GM18517 (cell line): ENCODE measurements around the gene LMO1.

Source experiments
- ATAC-seq: cut with Tn5 transposase; IDR thresholded peaks from one replicate; pipeline ENCODE4 v1.9.1; 2021; ENCODE audit warnings: mild to moderate bottlenecking, moderate library complexity; ENCODE audit not compliant: unreplicated experiment

The LMO1 gene

DNA sequence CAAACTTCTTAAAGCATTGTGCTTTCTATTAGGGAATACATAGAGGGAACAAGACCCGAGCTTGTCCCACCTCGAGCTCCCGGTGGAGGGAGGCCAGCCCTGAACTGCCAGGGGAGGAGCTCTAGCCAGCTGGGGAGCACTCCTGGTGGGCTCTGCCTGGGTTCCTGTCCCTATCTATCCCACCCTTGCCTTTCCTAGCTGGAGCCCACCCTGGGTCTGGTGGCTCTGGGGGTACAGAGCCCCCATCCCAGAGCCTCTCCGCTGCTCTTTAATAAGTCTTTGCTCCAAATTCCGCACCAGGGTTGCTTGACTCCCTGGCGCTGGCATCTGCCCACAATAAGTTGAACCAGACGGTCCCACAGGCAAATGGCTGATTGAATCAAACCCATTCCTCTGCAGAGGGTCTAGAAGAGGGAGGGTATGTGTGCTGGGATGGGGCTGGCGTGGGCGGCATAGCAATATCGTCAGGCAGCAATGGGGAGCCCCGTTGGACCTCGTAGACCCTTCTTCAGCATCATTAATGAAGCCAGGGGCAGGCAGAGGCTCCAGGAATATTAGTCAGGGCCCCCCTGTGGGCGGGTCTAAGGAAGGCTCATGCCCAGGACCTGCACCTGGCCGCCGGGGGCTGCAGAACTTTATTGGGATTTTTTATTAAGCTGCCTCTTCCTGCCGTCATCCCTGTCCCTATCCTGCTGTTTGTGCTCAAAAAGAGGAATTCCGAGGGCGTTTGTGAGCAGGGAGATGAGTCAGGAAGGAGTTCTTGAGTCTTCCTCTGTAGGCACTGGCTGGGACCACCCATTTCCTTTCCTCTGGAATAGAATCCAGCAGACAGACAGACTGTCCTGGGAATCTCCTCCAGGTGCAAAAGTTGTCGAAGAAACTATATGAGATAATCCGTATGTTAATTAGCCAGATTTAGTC, 56.3 kb downstream of the LMO1 start:
- ATAC-seq: no peak

DNA sequence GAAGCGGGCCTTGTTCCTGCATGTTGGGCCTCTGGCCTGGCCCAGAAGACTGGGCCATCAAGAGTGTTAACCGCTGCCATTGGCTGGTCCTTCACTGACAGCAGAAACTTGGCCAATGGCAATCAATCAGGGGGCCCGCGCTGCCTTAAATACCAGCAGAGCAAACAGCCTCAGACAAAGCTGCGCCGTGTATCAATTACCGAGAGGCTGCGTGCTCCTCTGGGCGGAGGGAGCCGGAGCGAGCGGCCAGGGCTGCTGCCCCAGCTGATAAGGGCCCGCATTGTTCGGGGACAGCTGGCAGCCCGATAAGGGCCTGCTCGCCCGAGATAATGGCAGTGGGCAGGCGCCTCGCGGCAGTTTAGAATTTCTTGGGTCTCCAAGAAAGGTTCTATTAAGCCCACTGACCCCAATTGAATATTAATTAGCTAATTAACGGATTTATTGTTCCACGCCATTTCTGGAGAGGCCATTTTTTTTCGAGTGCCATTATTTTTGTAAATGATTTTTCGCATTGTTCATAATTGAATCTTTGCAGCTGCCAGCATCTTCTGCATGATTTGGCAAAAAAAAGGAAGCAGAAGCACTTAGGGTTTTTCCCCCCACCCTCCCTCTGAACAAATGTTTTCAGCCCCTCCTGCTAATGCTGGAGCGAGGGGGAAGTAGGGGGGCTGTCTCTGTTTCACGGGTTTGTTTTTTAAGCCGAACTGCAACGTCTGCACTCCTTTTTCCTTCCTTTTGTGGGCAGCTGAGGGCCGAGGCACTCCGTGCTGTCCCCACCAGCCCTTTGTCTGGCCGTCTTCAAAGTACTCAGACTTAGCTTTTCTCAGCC, 57.2 kb downstream of the LMO1 start:
- ATAC-seq: no peak

DNA sequence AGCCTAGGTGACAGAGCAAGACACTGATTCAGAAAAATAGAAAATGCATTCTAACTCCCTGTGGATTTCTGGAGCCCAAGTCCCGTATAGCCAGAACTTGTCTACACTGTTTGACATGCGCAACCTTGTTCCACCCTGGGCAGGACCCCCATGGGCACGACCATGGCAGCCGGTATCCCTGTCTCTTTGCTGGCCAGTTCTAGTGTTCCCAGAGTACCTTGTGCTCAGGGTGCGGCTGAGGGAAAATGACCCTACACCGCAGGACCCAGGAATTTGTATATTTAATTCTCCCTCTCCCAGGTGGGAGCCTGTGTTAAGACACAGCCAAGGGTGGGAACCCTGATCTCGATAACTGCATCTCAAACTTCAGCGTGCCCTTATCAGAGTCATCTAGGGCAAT, 58.1 kb downstream of the LMO1 start:
- no peak for ATAC-seq

DNA sequence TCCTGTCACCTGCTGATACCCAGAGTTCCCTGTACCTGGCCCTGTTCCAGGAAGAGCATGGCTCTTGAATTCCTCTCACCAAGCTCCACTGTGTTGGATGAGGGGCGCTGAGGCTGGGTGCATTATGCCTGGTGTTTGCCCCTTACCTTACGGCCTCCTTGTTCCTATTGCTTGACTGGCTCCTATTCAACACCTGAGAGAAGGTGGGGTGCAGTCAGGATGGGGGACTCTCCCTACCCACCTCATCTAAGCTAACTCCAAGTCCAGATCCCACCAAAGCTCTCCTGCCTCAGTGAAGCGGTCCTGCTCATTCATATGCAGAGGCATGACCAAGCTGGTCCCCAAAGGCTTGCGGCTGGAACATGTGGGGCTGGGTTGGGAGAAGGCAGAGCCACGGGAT, 59.1 kb downstream of the LMO1 start:
- no peak for ATAC-seq

DNA sequence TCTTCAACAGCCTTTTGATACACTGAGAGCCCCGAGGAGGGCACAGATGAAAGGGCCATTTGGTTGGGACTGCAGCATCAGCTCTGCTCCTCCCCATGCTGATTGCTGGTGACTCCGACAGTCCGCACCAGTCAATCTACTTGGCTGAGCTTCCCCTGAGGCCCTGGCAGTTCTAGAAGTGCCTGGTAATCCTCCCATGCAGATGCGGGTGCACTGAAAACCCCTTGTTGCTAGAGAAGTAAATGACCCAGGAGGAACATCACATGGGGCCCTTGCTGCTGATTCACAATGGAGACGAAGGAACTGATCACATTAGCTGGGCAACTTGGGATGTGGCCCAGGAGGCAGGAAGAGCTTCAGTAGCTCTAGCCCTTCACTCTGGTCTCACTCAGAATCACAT, 59.7 kb downstream of the LMO1 start:
- no peak for ATAC-seq

DNA sequence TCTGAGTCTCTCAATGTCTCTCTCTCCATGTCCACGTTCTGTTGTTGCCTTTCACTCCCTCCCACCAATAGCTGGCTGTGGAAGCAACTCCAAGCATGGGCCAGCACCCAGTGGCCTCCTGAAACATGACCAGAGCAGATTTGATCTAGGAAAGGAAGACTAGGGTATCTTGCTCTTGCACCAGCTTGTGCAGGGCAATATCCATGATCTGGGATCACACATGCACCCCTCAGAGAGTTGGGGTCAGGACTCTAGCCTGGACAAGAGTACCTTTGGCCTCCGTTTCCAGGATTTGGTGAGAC, 60.3 kb downstream of the LMO1 start:
- ATAC-seq: no peak

DNA sequence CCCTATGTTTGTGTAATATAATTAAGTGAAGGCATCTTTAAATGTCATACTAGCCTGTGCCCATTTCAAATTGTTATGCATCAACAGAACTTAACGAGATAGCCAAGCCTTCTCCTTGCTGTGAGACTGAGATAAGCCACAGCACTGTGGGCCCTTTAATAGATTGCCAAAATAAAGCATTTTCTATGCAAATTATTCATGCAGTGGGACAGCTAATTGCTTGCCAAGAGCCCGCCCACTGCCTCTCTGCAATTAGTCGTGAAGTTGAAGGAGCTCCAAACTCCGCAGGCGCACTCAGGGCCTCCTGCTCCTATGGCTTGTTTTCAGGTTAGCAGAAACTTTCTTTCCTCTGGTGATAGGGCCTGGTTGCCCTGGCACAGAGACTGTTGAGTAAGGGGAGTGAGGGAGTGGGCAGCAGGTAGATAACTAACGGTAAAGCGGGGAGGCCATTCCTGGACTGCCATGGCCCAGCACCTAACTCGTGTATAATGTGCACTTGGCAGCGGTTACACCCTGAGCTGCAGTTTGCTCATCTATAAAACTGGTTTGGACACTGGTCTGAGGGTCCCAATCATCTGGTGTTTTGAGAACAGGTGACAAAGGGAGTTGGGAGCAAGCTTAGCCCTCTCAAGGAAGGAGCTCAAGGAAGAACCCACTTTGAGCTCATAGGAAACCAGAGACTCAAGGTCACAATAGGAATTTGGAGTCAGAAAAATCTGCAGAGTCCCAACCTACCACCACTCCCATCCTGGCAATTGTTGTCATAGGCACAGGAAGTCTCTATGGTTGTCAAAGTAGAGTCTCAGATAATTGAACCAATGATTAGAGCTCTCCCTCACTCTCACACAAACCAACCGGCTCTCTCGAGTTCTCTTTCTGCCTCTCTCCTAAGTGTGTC, 60.9 kb downstream of the LMO1 start:
- ATAC-seq: no peak

DNA sequence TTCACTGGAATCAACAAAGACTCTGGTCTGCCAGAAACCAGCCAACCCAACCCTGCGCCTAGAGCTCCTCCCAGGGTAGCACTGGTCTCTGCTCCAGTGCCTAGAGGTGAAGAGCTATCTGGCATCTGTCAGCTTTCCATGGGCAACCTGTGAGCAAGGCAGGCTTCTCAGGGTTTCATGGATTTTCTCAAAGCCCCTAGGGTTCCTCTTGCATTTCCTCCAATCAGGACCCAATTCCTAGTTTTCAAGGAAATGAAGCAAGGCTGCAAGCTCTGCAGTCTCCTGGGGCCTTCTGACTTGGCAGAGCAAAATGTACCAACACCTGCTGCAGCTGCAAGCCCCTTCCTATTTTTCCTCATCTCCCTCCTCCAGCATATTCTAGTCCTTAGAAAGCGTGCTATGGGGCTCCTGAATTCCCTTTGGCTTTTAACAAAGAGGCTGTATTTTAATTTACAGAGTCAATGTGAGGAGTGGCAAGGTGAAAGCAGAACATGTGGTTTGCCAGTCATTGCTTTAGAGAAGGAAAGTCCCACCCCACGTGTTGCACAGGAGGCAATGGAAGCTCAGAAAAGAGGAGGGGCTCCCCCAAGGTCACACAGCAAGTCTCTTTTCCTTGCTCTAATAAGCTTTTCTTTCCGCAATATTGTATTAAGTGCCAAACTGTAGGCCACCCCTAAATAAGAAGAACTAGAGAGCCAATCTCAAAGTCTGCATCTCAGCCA, 61.9 kb downstream of the LMO1 start:
- peak; percentile 64 for ATAC-seq

DNA sequence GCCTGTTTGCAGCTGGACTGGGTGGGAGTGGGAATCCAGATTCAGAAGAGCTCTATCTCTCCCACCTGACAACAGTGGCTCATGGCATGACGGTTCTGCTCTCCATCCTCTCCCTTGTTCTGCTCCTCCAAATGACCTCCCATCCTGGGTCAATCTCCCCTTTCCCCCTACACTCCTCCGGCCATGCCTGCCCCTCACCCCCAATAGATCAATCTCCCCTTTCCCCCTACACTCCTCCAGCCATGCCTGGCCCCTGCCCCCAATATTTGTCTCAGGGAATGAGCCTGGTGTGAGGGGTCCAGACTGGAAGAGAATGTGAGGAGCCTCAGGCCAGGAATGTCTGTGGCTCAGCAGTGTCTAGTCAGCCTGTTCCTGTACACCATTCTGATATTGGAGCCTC, 64.0 kb downstream of the LMO1 start:
- no peak for ATAC-seq

DNA sequence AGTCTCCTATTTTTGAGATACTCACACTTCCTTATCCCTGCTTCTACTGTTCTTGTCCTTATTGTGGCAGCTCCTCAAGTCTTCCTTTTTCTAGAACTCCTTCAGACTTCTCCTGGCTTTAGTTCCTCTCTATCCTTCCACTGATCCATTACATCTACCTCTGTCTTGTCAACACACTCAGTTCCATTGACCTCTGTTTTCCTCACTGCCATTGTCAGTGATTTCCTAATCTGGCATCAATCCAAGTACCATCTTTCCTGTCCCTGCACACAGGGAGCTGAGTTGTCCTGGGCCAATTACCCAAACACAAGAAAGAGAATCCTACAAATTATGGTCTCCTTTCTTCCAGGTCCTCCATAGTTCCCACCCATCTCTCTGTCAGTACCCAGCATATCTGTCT, 66.9 kb downstream of the LMO1 start:
- no peak for ATAC-seq

DNA sequence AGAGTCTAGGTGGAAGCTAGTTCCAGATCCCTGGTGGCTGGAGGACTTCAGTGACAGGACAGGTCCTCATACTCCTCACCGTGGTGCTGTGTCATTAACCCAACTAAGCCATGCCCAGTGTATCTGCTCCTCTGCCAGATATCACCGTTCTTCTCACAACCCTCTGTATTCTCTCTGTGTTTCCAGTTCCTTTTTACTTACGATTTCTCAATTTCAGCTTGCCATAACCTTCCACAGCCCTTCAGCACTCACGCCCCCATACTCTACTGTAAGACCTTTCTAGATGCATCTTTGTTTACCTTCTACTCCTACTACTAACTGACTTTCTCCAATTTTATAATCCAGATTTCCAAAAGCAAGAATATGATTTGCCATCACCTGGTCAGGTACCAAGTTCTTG, 68.7 kb downstream of the LMO1 start:
- ATAC-seq: no peak

DNA sequence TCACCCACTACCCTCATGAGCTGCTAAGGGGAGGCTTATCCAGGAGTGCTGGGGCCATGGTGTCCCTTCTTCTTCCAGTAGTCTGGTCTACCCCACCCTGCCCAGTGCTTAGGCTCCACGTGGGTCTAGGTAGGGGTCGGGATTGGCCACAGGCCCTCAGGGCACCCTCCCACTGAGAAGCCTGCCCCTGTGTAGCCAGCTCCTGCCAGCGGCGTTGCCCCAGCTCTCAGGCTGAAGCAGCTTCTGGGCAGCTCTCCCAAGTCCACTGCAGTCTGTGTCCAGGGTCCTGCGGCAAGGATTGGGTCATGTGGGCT, 70.8 kb downstream of the LMO1 start:
- no peak for ATAC-seq

DNA sequence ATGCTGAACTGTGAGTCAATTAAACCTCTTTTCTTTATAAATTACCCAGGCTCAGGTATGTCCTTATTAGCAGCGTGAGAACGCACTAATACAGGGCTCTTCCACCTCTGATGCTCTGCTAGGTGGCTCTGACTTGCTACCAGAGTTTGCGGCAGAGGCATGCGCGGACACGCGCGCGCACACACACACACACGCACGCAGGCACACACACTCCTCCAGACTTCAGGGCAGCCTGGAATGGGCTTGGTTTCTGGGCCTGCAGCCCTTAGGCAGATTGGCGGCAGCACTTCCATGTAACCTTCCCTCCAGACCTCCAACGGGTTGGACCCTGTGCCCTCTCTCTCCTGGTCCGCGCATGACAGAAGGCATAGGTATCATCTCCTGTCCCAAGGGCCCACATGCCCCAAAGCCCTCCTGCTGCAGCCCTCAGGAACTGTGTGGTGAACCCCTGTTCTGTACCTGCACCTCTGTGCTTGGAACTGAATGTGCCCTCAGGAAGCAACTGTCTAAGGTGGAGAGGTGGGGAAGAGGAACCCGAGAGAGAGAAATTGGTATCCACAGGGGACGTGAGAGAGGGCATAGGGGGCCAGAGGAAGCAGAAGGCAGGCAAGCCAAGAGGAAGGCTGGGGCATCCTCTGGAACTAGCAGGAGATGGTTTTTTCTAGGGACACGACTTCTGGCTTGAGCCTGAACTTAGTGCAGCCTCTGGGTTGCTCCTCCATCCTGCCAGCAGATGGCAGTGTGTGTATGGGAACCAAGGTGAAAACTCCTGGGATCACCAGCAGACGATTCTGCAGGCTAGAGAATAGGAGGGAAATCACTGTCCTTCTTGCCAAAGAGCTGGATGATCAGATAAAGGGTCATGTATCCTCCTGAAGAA, 71.4 kb downstream of the LMO1 start:
- no peak for ATAC-seq

DNA sequence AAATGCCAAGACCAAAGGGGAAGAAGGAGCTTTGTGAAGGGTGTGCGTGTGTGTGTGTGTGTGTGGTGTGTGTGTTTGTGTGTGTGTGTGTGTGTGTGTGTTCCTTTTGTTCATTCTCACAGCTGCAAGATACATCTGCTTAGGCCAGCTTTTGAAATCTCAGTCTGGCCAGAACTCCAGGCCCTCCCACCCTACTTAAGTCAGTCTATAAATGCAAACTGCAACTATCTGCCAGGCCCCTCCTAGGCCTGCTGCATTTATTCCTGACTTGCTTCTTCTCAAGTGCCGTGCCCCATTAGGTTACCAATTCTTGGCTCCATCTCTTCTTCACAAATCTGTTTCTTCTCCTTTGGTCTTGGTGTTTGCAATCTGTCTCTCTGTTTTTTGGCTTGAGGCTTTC, 73.2 kb downstream of the LMO1 start:
- ATAC-seq: no peak

DNA sequence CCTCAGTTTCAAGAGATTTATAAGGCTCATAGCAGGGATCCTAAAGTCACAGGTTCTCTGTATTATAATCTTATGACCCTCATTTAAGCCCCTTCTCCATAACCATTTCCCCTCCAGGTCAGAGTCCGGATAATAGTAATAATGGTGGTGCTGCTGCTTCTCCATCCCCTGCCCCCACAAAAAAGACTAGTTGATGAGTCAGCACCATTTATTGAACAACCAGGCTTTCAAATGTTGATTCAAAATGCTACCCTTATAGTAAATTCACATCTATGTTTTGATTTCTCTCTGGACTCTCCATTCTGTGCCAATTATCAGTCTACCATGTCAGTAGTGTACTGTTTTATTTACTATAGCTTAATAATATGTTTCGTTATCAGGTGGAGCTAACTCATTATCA, 77.2 kb downstream of the LMO1 start:
- ATAC-seq: no peak

DNA sequence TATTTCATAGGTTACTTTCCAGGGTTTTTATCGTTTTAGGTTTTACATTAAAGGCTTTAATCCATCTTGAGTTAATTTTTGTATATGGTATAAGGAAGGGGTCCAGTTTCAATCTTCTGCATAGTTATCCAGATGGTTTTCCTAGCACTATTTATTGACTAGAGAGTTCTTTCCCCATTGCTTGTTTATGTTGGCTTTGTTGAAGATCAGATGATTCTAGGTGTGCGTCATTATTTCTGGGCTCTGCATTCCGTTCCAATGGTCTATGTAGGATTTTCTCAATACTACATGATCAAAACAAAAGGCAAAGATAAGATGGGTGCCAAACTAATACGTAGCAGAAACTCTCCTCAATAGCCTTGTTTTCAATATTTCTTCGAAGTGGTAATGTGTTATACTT, 80.6 kb downstream of the LMO1 start:
- ATAC-seq: no peak

DNA sequence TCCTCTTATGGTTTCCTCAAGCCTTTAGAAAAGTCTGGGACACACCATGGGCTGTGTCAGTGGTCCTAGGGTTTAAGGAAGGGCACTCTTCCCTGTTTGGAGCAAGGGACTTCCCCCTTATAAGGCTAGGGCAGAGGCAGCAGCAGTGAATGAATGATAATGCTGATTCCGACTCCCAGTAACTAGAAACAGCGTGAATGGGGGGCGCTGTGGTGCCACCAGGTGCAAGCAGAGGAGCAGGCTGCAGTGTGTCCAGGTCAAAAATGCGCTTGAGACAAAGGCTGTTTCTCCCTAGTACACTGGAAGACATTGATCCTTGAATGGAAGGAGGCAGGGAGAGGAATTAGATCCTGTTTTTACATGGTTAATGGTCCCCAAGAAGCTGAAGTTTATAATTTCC, 83.2 kb downstream of the LMO1 start:
- no peak for ATAC-seq

DNA sequence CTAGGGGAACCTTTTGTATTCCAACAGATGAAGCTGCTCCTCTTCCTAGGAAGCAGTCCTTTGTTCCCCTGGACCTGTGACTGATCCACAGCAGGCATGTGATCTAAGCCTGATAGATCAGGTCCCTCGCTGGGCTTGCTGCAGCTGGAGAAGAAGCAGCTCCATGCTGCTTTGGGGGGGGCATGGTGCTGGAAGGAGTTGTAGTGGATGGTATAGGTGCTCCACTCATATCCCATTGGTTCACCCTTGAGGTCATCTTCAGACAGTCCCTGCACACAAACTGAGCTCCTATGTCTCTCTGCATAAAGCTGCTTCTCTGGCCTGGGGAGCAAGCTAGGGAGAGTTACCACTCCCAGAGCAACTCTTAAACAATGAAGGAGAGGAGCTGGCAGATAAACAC, 85.4 kb downstream of the LMO1 start:
- ATAC-seq: no peak

DNA sequence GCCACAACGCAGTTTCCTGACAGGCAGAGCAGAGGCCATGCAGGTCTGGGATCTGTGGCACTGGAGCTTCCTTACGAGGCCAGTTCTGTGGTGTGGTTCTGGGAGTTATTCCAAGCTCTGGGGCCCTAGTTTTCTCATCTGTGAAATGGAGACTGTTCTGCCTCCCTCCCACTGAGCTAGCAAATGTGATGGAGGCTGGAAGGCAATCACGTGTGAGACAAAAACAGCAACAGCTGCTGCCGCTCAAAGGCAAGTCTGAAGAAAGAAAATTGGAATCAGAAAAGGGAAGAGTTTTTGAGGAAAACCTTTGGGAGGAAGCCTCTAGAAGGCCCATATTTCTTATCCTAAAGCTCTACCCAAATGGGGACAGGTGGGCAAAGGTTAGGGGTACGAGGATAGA, 86.5 kb downstream of the LMO1 start:
- no peak for ATAC-seq
